ENCODE data around the gene RALBP1.

DNA sequence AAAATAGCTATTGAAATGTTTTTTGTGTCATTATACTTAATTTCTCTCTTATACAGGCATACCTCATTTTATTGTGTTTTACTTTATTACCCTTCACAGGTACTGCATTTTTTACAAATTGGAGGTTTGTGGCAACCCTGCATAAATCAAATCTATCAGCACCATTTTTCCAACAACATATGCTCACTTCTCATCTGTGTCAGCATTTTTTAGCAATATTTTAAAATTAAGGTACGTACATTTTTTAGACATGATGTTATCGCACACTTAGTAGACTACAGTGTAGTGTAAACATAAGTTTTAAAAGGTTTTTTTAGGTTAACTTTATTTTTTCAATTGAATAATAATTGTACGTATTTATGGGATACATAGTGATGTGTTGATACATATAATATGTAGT lies 30.8 kb upstream of the RALBP1 start:
- TF ChIP-seq, protein P1, sequence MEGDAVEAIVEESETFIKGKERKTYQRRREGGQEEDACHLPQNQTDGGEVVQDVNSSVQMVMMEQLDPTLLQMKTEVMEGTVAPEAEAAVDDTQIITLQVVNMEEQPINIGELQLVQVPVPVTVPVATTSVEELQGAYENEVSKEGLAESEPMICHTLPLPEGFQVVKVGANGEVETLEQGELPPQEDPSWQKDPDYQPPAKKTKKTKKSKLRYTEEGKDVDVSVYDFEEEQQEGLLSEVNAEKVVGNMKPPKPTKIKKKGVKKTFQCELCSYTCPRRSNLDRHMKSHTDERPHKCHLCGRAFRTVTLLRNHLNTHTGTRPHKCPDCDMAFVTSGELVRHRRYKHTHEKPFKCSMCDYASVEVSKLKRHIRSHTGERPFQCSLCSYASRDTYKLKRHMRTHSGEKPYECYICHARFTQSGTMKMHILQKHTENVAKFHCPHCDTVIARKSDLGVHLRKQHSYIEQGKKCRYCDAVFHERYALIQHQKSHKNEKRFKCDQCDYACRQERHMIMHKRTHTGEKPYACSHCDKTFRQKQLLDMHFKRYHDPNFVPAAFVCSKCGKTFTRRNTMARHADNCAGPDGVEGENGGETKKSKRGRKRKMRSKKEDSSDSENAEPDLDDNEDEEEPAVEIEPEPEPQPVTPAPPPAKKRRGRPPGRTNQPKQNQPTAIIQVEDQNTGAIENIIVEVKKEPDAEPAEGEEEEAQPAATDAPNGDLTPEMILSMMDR (tag by site-specific recombination; IDR thresholded peaks at IDR 0.05), result no peak
- TF ChIP-seq REPIN1 (tag by site-specific recombination; IDR thresholded peaks at IDR 0.05; ENCODE audit: low read depth), result no peak

All from HEK293 (cell line).